HEK293T (cell line): ENCODE data around the gene CDK5RAP2.

Experiments
- CTCF ChIA-PET: fragments of 350-600 bp; formaldehyde crosslinking; extraction: SDS; loops from one replicate; lab custom pipeline; 2021; ENCODE audit warnings: antibody characterized with exemption, inconsistent platforms; lab: Yijun Ruan, JAX
- POLR2A ChIA-PET: fragments of 350-600 bp; formaldehyde crosslinking; extraction: SDS; loops from one replicate; lab custom pipeline; 2020; ENCODE audit warnings: antibody characterized with exemption, inconsistent platforms; lab: Yijun Ruan, JAX
- DNase-seq: peaks from one replicate; pipeline ENCODE4 v3.0.0; 2012; ENCODE audit warnings: mixed read lengths; ENCODE audit errors: extremely low spot score
- ARNT ChIP-seq: fragments of 450-650 bp; IDR thresholded peaks from 2 replicates; pipeline ENCODE4 v1.6.1; 2017; ENCODE audit warnings: mild to moderate bottlenecking
- BHLHE40 ChIP-seq: fragments of 450-650 bp; IDR thresholded peaks from 2 replicates; pipeline ENCODE4 v1.6.1; 2016; ENCODE audit warnings: mild to moderate bottlenecking, moderate library complexity, borderline replicate concordance
- CTBP1 ChIP-seq: fragments of 450-650 bp; IDR thresholded peaks from 2 replicates; pipeline ENCODE4 v1.6.1; 2016; ENCODE audit warnings: borderline replicate concordance
- ELF4 ChIP-seq: fragments of 450-650 bp; IDR thresholded peaks from 2 replicates; pipeline ENCODE4 v1.6.1; 2017; ENCODE audit warnings: antibody characterized with exemption
- FOXA1 ChIP-seq: fragments of 450-650 bp; IDR thresholded peaks from 2 replicates; pipeline ENCODE4 v1.6.1; 2016; ENCODE audit warnings: mild to moderate bottlenecking
- FOXK2 ChIP-seq: fragments of 450-650 bp; IDR thresholded peaks from 2 replicates; pipeline ENCODE4 v1.6.1; 2016; ENCODE audit warnings: mild to moderate bottlenecking
- FOXM1 ChIP-seq: fragments of 450-650 bp; IDR thresholded peaks from 2 replicates; pipeline ENCODE4 v1.6.1; 2017; ENCODE audit warnings: mild to moderate bottlenecking, borderline replicate concordance
- HDGF ChIP-seq: fragments of 450-650 bp; IDR thresholded peaks from 2 replicates; pipeline ENCODE4 v1.6.1; 2017; ENCODE audit warnings: antibody characterized with exemption, borderline replicate concordance
- L3MBTL2 ChIP-seq: fragments of 450-650 bp; conservative IDR thresholded peaks from 2 replicates; pipeline ENCODE4 v1.6.1; 2016; ENCODE audit warnings: mild to moderate bottlenecking
- LEF1 ChIP-seq: fragments of 450-650 bp; IDR thresholded peaks from 2 replicates; pipeline ENCODE4 v1.6.1; 2017; ENCODE audit warnings: mild to moderate bottlenecking, borderline replicate concordance
- NFRKB ChIP-seq: fragments of 450-650 bp; IDR thresholded peaks from 2 replicates; pipeline ENCODE4 v1.6.1; 2016; ENCODE audit warnings: mild to moderate bottlenecking, moderate library complexity
- PKNOX1 ChIP-seq: fragments of 450-650 bp; IDR thresholded peaks from 2 replicates; pipeline ENCODE4 v1.6.1; 2016
- SP1 ChIP-seq: fragments of 450-650 bp; IDR thresholded peaks from 2 replicates; pipeline ENCODE4 v1.6.1; 2017
- SUZ12 ChIP-seq: fragments of 450-650 bp; IDR thresholded peaks from 2 replicates; pipeline ENCODE4 v1.6.1; 2016; ENCODE audit warnings: mild to moderate bottlenecking
- TARDBP ChIP-seq: fragments of 450-650 bp; IDR thresholded peaks from 2 replicates; pipeline ENCODE4 v1.6.1; 2016
- ZNF384 ChIP-seq: fragments of 450-650 bp; IDR thresholded peaks from 2 replicates; pipeline ENCODE4 v1.6.1; 2016

CDK5RAP2 gene

GRCh38 chr9:120360510-120360909 is 219.5 kb downstream of the CDK5RAP2 start:
- ChIA-PET CTCF (no interaction called here), POLR2A (no interaction called here)
- DNase-seq = no peak
- TF ChIP-seq ZNF384 (no peak), BHLHE40 (no peak), SP1 (no peak), TARDBP (no peak), HDGF (no peak), LEF1 (no peak), L3MBTL2 (no peak), FOXK2 (no peak), CTBP1 (no peak), FOXA1 (no peak), PKNOX1 (no peak), NFRKB (no peak)

GRCh38 chr9:120360046-120360445 is 219.9 kb downstream of the CDK5RAP2 start:
- TF ChIP-seq LEF1 (no peak), L3MBTL2 (no peak), PKNOX1 (no peak), SP1 (no peak), ELF4 (no peak), NFRKB (no peak), ARNT (no peak), BHLHE40 (no peak), SUZ12 (no peak), HDGF (no peak), FOXK2 (no peak), TARDBP (no peak)
- CTCF ChIA-PET = no interaction called here
- POLR2A ChIA-PET = no interaction called here
- DNase-seq = no peak

- TF ChIP-seq SP1 (no peak), ELF4 (no peak), HDGF (no peak)
- no peak for DNase-seq
- ChIA-PET POLR2A (no interaction called here), CTCF (no interaction called here)
Measured at GRCh38 chr9:120358877-120359276, 221.1 kb downstream of the CDK5RAP2 start.

- ChIA-PET CTCF (no interaction called here), POLR2A (no interaction called here)
- TF ChIP-seq PKNOX1 = no peak
- no peak for TF ChIP-seq SP1
- no peak for TF ChIP-seq HDGF
- no peak for TF ChIP-seq LEF1
- no peak for TF ChIP-seq ZNF384
- no peak for TF ChIP-seq FOXA1
- TF ChIP-seq L3MBTL2 = no peak
- TF ChIP-seq NFRKB = no peak
- no peak for TF ChIP-seq CTBP1
- no peak for TF ChIP-seq ELF4
- TF ChIP-seq ARNT = no peak
- TF ChIP-seq SUZ12 = no peak
- no peak for TF ChIP-seq BHLHE40
- TF ChIP-seq FOXM1 = no peak
- TF ChIP-seq FOXK2 = no peak
- TF ChIP-seq TARDBP = no peak
- no peak for DNase-seq
Measured at GRCh38 chr9:120353506-120353905, 226.5 kb downstream of the CDK5RAP2 start.

GRCh38 chr9:120351106-120351505 is 228.9 kb downstream of the CDK5RAP2 start:
- TF ChIP-seq NFRKB (no peak), FOXA1 (no peak), ELF4 (no peak), SP1 (no peak), L3MBTL2 (no peak), ARNT (no peak), LEF1 (no peak), SUZ12 (no peak), FOXM1 (no peak), CTBP1 (no peak), HDGF (no peak), TARDBP (no peak), FOXK2 (no peak), PKNOX1 (no peak), BHLHE40 (no peak)
- ChIA-PET CTCF (interaction anchor here (0.8 kb wide), 1 partner anchor 127 kb away, joined by 4 read pairs; no protein-coding TSS in a partner anchor), POLR2A (no interaction called here)
- no peak for DNase-seq

- CTCF ChIA-PET = interaction anchor here (0.8 kb wide), 1 partner anchor 127 kb away, joined by 4 read pairs; no protein-coding TSS in a partner anchor
- POLR2A ChIA-PET = no interaction called here
- DNase-seq = no peak
- TF ChIP-seq ARNT = no peak
- TF ChIP-seq ELF4 = no peak
- TF ChIP-seq PKNOX1 = no peak
- TF ChIP-seq SUZ12 = no peak
- no peak for TF ChIP-seq ZNF384
- no peak for TF ChIP-seq NFRKB
- TF ChIP-seq FOXA1 = no peak
- TF ChIP-seq L3MBTL2 = no peak
- TF ChIP-seq BHLHE40 = no peak
- no peak for TF ChIP-seq TARDBP
- no peak for TF ChIP-seq LEF1
Measured at GRCh38 chr9:120350596-120350995, 229.4 kb downstream of the CDK5RAP2 start.
